Thyroid gland (tissue), 4 donors: ENCODE data around the gene ZDHHC3. TPM values are rescaled to one million over a fixed set of nuclear protein-coding genes. Genes with fewer than 3 reads are reported as not detected.

ENCODE experiments used
- DNase-seq, 2 donors: peaks; one replicate each; pipeline ENCODE4 v3.0.0-alpha.2; 2019
- H3K27ac ChIP-seq, 3 donors: fragments of 200-600 bp; sonication (generic); 1 replicate in 2 of 3; 2 replicates in 1 of 3; pipeline ENCODE4 v1.5.1; 2016 to 2019; ENCODE audit warnings: mild to moderate bottlenecking in 1 of 3, moderate library complexity in 1 of 3
- H3K27me3 ChIP-seq: fragments of 200-600 bp; sonication (generic); one replicate; pipeline ENCODE4 v1.5.1; 2019
- H3K36me3 ChIP-seq, 2 donors: fragments of 200-600 bp; sonication (generic); one replicate each; pipeline ENCODE4 v1.5.1; 2016 to 2019
- H3K4me1 ChIP-seq, 2 donors: fragments of 200-600 bp; sonication (generic); one replicate each; pipeline ENCODE4 v1.5.1; 2017 to 2019
- H3K4me3 ChIP-seq, 3 donors: fragments of 200-600 bp; sonication (generic); replicated peaks in 1 of 3; 1 replicate in 2 of 3; 2 replicates in 1 of 3; pipeline ENCODE4 v1.5.1; 2016; ENCODE audit warnings: mild to moderate bottlenecking in 1 of 3
- H3K9me3 ChIP-seq: fragments of 200-600 bp; sonication (generic); one replicate; pipeline ENCODE4 v1.5.1; 2017
- POLR2A ChIP-seq, 2 donors: fragments of 450-650 bp; IDR thresholded peaks; one replicate each; pipeline ENCODE4 v1.6.1; 2017; ENCODE audit warnings: antibody characterized with exemption in 2 of 2, mild to moderate bottlenecking in 2 of 2, moderate library complexity in 1 of 2
- WGBS, 2 donors: methylation state at CpG; one replicate each; pipeline ENCODE4 v1.1.5; 2017; 5-methylcytosine and 5-hydroxymethylcytosine counted together
- intact Hi-C: fragments of 100-400 bp; cut with DNase I; formaldehyde crosslinking; loops from one replicate; pipeline ENCODE4 v1.15.1; 2023
- total RNA-seq, 4 donors: library from RNA; depleted of rRNA; stranded (reverse); fragments of >200 nt; gene quantifications; one replicate each; pipeline ENCODE4 v1.2.3, GENCODE V29; 2016
- TF ChIP-seq, protein P1 (sequence below), 6 experiments: fragments of 200-600 bp in 3 of 6; fragments of 450-650 bp in 3 of 6; sonication (generic) in 3 of 6; IDR thresholded peaks; one replicate each; pipeline ENCODE4 v1.5.1; 2016 to 2019; ENCODE audit warnings: antibody characterized with exemption in 6 of 6, mild to moderate bottlenecking in 2 of 6, inconsistent platforms in 1 of 6, moderate library complexity in 1 of 6

Gene ZDHHC3
- total RNA-seq, 4 donors from 2014 or later, result 46.0 to 94.3 (median 76.0) TPM

- Histone ChIP-seq H3K27ac (no peak overlapping the region), H3K9me3 (no peaks in the 10 kb centered on the region), H3K27me3 (no peaks in the 10 kb centered on the region), H3K4me3 (no peak overlapping the region), H3K36me3 (no peaks in the 10 kb centered on the region), H3K4me1 (peaks cover 5% of the 10 kb centered on the region in 2 donors)
- intact Hi-C loops, result no loop called here
- TF ChIP-seq, protein P1, sequence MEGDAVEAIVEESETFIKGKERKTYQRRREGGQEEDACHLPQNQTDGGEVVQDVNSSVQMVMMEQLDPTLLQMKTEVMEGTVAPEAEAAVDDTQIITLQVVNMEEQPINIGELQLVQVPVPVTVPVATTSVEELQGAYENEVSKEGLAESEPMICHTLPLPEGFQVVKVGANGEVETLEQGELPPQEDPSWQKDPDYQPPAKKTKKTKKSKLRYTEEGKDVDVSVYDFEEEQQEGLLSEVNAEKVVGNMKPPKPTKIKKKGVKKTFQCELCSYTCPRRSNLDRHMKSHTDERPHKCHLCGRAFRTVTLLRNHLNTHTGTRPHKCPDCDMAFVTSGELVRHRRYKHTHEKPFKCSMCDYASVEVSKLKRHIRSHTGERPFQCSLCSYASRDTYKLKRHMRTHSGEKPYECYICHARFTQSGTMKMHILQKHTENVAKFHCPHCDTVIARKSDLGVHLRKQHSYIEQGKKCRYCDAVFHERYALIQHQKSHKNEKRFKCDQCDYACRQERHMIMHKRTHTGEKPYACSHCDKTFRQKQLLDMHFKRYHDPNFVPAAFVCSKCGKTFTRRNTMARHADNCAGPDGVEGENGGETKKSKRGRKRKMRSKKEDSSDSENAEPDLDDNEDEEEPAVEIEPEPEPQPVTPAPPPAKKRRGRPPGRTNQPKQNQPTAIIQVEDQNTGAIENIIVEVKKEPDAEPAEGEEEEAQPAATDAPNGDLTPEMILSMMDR (IDR thresholded peaks at IDR 0.05), result no peak
- no peak for TF ChIP-seq POLR2A (IDR thresholded peaks at IDR 0.05)
- DNase-seq, result no peak
- WGBS, 2 donors, result 81 to 86% methylated on average over 2 of the region's 2 CpGs
Observed at GRCh38 chr3:44969828-44970179, 6.2 kb downstream of the ZDHHC3 start.

- H3K4me3 ChIP-seq, result no peak overlapping the region
- no peaks in the 10 kb centered on the region for H3K9me3 ChIP-seq
- H3K27me3 ChIP-seq, result no peaks in the 10 kb centered on the region
- H3K27ac ChIP-seq, result no peak overlapping the region
- H3K36me3 ChIP-seq, result no peaks in the 10 kb centered on the region
- TF ChIP-seq, protein P1 (IDR thresholded peaks at IDR 0.05), result no peak
- TF ChIP-seq POLR2A (IDR thresholded peaks at IDR 0.05), result no peak
- intact Hi-C loops, result no loop called here
- no peak for DNase-seq
- peaks cover under 1% of the 10 kb centered on the region in 2 donors for H3K4me1 ChIP-seq
- WGBS, 2 donors, result 91 to 93% methylated on average over 5 of the region's 5 CpGs
Observed at GRCh38 chr3:44969154-44969827, 6.7 kb downstream of the ZDHHC3 start.

- intact Hi-C loops, result no loop called here
- Histone ChIP-seq H3K9me3 (no peaks in the 10 kb centered on the region), H3K4me1 (peaks cover 0 to 4% of the 10 kb centered on the region in 2 donors), H3K27ac (no peak overlapping the region), H3K36me3 (no peaks in the 10 kb centered on the region), H3K4me3 (no peak overlapping the region), H3K27me3 (no peaks in the 10 kb centered on the region)
- TF ChIP-seq POLR2A (IDR thresholded peaks at IDR 0.05), result no peak
- TF ChIP-seq, protein P1 (IDR thresholded peaks at IDR 0.05), result no peak
- no peak for DNase-seq
- WGBS, 2 donors, result 92 to 97% methylated on average over 6 of the region's 6 CpGs
Observed at GRCh38 chr3:44968447-44968858, 7.5 kb downstream of the ZDHHC3 start.

- H3K27ac ChIP-seq, result no peak overlapping the region
- intact Hi-C loops, result no loop called here
Observed at GRCh38 chr3:44966795-44967278, 9.1 kb downstream of the ZDHHC3 start.

DNA sequence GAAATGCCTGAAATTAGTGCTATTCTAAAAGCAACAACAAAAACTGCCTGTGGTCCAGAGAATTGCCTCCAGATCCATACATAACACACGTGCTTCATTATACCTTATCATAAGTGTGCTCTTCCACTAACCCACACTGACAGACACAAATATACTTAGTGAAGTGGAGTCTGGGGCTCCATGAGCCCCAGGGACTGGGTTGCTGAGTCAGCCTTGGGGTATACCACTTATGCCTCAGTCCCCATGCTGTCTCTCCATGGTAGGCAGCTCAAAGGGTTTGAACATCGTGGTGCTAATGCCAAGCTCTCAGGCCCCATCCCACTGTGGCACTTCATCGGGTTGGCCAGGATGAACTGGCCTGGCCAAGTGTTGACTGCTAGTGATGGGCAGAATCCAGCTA, 10.8 kb downstream of the ZDHHC3 start:
- no peaks in the 10 kb centered on the region for H3K9me3 ChIP-seq
- no peak for TF ChIP-seq POLR2A (IDR thresholded peaks at IDR 0.05)
- TF ChIP-seq, protein P1 (IDR thresholded peaks at IDR 0.05), result no peak
- 92 to 93% methylated on average over 3 of the region's 3 CpGs for WGBS, 2 donors
- H3K27me3 ChIP-seq, result no peaks in the 10 kb centered on the region
- H3K36me3 ChIP-seq, result no peaks in the 10 kb centered on the region
- H3K4me1 ChIP-seq, result peaks cover 0 to 18% of the 10 kb centered on the region in 2 donors
- intact Hi-C loops, result no loop called here
- H3K4me3 ChIP-seq, result no peak overlapping the region
- no peak overlapping the region for H3K27ac ChIP-seq
- DNase-seq, result no peak

More at GRCh38 chr3:44966795-44967278, 9.1 kb downstream of the ZDHHC3 start:
- 78 to 80% methylated on average over 3 of the region's 3 CpGs for WGBS, 2 donors
- TF ChIP-seq, protein P1 (IDR thresholded peaks at IDR 0.05), result no peak
- TF ChIP-seq POLR2A (IDR thresholded peaks at IDR 0.05), result no peak
- no peaks in the 10 kb centered on the region for H3K36me3 ChIP-seq
- no peak overlapping the region for H3K4me3 ChIP-seq
- DNase-seq, result no peak
- H3K27me3 ChIP-seq, result no peaks in the 10 kb centered on the region
- peaks cover 0 to 15% of the 10 kb centered on the region in 2 donors for H3K4me1 ChIP-seq
- no peaks in the 10 kb centered on the region for H3K9me3 ChIP-seq
